ENCODE measurements around the gene SLC16A9. TPM values are rescaled to one million over a fixed set of nuclear protein-coding genes. Genes with fewer than 3 reads are reported as not detected.

SLC16A9 gene
- polyA plus RNA-seq, 1 of the 3 experiments (the other 2 are of a cell fraction) = 4.7 TPM

GRCh38 chr10:59724098-59724938, 14.7 kb upstream of the SLC16A9 start:
- Histone ChIP-seq H3K9ac (no peak overlapping the region), H4K20me1 (ENCODE audit: insufficient read depth) (no peaks in the 10 kb centered on the region), H3F3A (replicated peaks; ENCODE audit: insufficient read depth) (no peaks in the 10 kb centered on the region), H2AFZ (ENCODE audit: low read depth) (no peak overlapping the region; the same call in 1 of the 2 replicates), H3K79me2 (ENCODE audit: insufficient read depth) (no peaks in the 10 kb centered on the region), H3K9me3 (peaks cover 7% of the 10 kb centered on the region), H3K4me2 (no peak overlapping the region), H3K4me3 (ENCODE audit: low read depth in 2 of 2, low read length in 1 of 2) (no peak overlapping the region), H3K27ac (ENCODE audit: low read depth in 2 of 2, low read length in 1 of 2) (no peak overlapping the region), H3K4me1 (ENCODE audit: control insufficient read depth in 1 of 2, insufficient read depth in 2 of 2, low read depth in 1 of 2, low read length in 1 of 2) (peaks cover 0 to 3% of the 10 kb centered on the region in 2 experiments; a peak in 1 of 4 replicates), H3K27me3 (ENCODE audit: insufficient read depth) (no peaks in the 10 kb centered on the region), H3K36me3 (replicated peaks in 1 of 2; ENCODE audit: control insufficient read depth in 1 of 2, insufficient read depth in 2 of 2, low read length in 1 of 2) (no peaks in the 10 kb centered on the region), H3K9me2 (no peaks in the 10 kb centered on the region)
- POLR2A ChIA-PET = no interaction called here
- CTCF ChIA-PET = interaction anchor here (1.7 kb wide), 1 partner anchor 15 kb away, joined by 5 read pairs; the partner anchor contains the start of gene SLC16A9
- WGBS (ENCODE audit: low lambda C conversion rate) = 71% methylated on average over 3 of the region's 3 CpGs
- TF ChIP-seq CTCF (IDR thresholded peaks at IDR 0.05) (no peak), PBX3 (IDR thresholded peaks at IDR 0.05) (no peak), TAF1 (IDR thresholded peaks at IDR 0.05; ENCODE audit: borderline replicate concordance, low read depth, low read length) (no peak), FOSL2 (IDR thresholded peaks at IDR 0.05; ENCODE audit: borderline replicate concordance, low read depth) (no peak), RFX5 (IDR thresholded peaks at IDR 0.05; ENCODE audit: low read length) (no peak), RXRA (IDR thresholded peaks at IDR 0.05; ENCODE audit: borderline replicate concordance, low read depth) (no peak), JUND (IDR thresholded peaks at IDR 0.05) (no peak), RCOR1 (IDR thresholded peaks at IDR 0.05; ENCODE audit: low read length) (no peak), TCF12 (IDR thresholded peaks at IDR 0.05) (no peak), GABPA (IDR thresholded peaks at IDR 0.05; ENCODE audit: low read depth) (no peak), RAD21 (IDR thresholded peaks at IDR 0.05; ENCODE audit: low read length) (no peak), REST (IDR thresholded peaks at IDR 0.05; ENCODE audit: low read depth, low read length) (no peak), NFIC (IDR thresholded peaks at IDR 0.05; ENCODE audit: borderline replicate concordance) (no peak), EZH2phosphoT487 (IDR thresholded peaks at IDR 0.05; ENCODE audit: borderline replicate concordance, low read depth) (no peak), EP300 (IDR thresholded peaks at IDR 0.05; ENCODE audit: borderline replicate concordance in 1 of 2, low read depth in 1 of 2, low read length in 1 of 2) (no peak)
- no peak for DNase-seq
